GM18870 (cell line): ENCODE measurements around the gene TBXAS1.
"Not testable (repeated sequence)": the region's sequence is repeated elsewhere in the genome, so short reads cannot be mapped to it uniquely, and the experiment has no call there.

ENCODE experiments used
- ATAC-seq: cut with Tn5 transposase; IDR thresholded peaks from one replicate; pipeline ENCODE4 v1.9.1; 2021; ENCODE audit warnings: moderate library complexity; ENCODE audit not compliant: unreplicated experiment

The TBXAS1 gene

DNA sequence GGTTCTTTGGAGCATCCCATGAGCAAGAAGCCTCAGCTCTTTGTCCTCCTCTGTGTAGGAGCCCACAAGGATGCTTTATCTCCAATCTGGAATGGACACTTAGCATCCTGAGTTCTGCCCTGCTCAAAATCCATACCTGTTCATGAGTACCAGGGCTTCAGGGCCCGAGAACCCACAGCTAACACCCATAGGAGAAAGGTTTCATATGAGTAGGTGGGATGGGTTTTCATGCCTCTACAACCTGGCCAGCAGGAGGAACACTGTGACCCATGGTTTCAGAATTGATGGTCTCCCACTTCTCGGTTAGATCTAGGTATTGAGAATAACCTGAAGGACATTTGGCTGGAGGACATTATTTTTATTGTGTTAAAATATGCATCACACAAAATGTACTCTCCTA lies 57.8 kb downstream of the TBXAS1 start:
- peak; percentile 27 for ATAC-seq

DNA sequence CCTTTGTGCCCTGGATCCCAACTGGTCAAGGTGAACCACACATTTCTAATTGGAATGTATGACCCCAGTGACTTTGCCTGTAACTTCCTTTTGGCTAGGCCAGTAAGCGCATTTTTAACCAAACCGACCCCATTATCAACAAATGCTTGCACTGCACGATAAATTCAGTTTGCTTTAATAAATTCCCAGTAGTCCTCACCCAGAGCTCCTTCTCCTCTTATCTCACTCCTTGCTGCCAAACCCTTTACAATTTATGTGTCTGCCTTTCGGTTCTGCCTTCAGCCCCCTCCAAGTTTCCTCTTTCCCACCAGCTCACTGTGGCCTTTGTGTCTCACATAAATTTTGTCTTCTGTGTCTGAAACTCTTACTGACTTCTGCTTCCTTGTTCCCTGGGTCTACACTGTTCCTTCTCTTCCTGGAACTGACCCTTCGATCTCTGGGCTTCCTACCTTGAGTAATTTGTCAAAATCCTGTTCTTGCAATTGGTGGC lies 59.0 kb downstream of the TBXAS1 start:
- no peak for ATAC-seq

DNA sequence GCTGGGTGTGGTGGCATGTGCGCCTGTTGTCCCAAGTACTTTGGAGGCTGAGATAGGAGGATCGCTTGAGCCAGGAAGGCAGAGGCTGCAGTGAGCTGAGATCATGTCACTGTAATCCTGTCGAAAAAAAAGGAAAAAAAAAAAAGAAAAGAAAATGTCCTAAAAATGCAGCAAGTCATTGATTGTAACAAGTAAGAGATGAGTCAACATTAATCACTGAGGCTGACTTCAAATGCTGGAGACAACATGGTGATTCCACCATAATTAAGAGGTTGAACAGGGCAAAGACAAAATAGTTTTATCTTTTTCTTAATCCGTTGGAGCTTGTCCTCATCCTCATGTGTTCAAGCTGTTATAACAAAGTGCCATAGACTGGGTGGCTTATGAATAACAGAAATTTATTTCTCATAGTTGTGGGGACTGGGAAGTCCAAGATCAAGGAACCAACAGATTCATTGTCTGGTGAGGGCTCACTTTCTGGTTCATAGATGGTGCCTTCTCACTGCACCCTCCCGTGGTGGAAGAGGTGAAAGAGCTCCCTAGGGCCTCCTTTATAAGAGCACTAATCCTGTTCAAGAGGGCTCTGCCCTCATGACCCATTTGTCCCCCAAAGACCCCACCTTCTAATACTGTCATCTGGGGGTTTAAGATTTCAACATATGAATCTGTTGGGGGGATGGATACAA lies 60.3 kb downstream of the TBXAS1 start:
- no peak for ATAC-seq

DNA sequence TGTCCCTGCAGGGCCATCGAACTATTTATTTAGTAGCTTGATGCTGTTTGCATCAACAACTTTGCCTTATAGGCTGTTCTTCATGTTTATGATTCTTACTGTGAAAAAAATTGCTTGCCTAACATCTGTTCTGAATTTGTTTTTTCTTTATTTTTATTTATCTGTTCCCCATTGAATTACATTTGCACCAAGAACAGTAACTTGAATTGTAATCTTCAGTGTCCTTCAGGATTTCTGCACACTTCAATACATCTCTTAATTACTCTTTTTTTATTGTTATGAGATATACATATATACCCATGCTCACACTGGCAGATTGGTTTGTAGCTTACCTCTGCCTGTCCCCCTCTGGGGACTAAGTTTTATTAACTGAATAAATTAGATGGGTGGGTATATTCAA lies 64.4 kb downstream of the TBXAS1 start:
- ATAC-seq, result no peak

- peak; percentile 69 for ATAC-seq
Measured at GRCh38 chr7:139893999-139894398, 64.9 kb downstream of the TBXAS1 start.

- no peak for ATAC-seq
Measured at GRCh38 chr7:139895141-139895829, 66.2 kb downstream of the TBXAS1 start.

DNA sequence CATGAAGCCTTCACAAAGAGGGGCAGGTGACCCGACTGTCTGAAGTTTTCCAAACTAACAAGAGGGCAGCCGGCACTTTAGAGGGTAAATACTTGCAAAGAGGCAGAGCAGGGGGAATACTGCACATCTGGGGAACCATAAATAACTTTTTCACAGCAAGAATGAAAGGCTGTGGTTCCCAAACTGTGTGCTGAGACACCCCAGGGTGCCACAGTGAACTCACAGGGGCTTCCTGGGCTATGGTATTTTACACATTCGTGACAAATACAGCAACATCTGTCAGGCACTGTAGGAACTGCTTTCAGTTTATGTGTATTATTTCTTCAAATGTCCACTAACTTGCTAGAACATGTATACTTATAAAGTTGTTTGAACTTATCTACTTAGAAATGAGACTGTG lies 67.2 kb downstream of the TBXAS1 start:
- no peak for ATAC-seq

DNA sequence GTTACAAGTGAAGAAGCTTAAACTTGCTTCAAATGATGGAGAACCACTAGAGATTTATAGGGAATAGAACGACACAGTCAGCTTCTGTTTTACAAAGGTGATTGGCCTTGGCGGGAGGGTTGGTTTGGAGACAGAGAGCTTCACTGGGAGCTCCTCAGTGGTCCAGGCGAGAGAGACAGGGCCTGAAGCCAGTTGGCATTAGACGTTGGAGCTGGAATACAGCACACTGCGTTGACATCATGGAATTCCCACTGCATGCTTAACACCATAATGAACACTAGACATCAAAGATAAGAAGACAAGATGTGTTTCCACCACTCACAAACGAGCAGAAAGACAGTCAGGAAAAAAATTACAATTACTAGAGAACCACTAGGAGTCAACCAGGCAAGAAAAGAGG lies 67.8 kb downstream of the TBXAS1 start:
- ATAC-seq, result no peak

- ATAC-seq, result no peak
Measured at GRCh38 chr7:139897422-139898090, 68.5 kb downstream of the TBXAS1 start.

DNA sequence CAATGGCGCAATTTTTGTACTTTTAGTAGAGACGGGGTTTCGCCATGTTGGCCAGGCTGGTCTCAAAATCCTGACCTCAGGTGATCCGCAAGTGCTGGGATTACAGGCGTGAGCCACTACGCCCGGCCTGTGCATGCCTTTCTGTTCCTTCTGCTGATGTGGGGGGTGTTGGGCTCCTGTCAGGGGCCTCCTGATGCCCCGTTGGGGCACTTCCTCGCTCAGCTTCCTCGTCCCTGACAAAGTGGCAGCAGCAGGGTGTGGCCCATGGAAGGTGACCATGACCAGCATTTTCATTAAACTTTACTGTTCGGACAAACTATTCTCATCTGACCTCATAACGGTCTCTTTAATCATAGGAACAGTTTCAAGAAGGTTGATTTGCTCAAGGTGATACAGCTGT lies 69.4 kb downstream of the TBXAS1 start:
- no peak for ATAC-seq

- no peak for ATAC-seq
Measured at GRCh38 chr7:139899328-139899955, 70.4 kb downstream of the TBXAS1 start.

DNA sequence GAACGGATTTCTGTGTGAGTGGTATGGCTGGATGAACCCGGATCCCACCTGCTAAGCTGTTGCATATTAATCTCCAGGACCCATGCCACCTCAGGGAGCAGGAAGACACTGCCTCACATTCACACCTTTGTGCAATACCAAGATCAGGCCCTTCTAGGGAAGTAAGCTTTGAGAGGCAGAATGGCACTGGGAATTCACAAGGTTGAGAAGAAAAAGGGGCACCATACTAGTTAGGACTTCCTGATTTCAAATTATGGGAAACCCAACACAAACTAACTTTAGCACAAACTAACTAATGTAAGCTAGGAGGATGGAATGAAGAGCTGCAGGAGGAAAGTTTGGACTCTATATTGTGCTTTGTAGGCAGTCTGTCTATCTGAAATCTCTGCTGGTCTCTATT lies 71.3 kb downstream of the TBXAS1 start:
- no peak for ATAC-seq

GRCh38 chr7:139901056-139901795 lies 72.2 kb downstream of the TBXAS1 start:
- no peak for ATAC-seq

GRCh38 chr7:139901901-139902300 lies 72.8 kb downstream of the TBXAS1 start:
- ATAC-seq, result no peak

DNA sequence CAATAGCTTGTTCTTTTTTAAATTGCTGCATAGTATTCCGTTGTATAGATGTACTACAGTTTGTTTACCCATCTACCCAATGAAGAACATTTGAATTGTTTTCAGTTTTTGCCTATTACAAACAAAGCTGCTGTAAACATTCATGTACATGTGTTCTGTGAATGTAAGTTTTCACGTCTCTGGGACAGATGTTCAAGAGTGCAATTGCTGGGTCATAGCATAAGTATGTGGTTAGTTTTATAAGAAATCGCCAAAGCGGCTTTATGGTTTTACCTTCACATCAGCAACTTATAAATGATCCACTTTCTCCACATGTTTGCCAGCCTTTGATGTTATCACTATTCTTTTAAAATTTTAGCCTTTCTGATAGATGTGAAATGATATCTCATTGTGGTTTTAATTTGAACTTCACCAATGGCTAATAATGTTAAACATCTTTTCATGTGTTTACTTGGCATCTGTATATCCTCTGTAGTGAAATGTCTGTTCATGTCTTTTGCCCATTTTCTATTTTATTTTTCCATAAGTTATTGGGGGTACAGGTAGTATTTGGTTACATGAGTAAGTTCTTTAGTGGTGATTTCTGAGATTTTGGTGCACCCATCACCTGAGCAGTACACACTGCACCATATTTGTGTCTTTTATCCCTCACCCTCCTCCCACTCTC lies 73.5 kb downstream of the TBXAS1 start:
- ATAC-seq, result no peak

- not testable (repeated sequence) for ATAC-seq
Measured at GRCh38 chr7:139903103-139903477, 74.0 kb downstream of the TBXAS1 start.

DNA sequence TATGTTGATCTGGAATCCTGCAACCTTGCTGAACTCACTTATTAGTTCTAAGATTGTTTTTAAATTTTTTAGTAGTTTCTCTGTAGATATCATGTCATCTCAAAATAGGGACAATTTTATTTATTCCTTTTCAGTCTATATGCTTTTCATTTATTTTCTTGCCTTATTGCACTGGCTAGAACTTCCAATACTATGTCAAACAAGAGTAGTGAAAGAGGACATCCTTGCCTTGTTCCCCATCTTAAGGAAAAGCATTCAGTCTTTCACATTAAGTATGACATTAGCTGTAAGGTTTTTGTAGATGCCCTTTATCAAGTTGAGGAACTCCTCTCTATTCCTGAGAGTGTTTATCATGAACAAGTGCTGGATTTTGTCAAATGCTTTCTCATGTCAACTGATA lies 77.8 kb downstream of the TBXAS1 start:
- ATAC-seq, result no peak

GRCh38 chr7:139908792-139909191 lies 79.7 kb downstream of the TBXAS1 start:
- ATAC-seq, result no peak

- no peak for ATAC-seq
Measured at GRCh38 chr7:139909379-139910050, 80.5 kb downstream of the TBXAS1 start.
